Fibroblast of mammary gland (primary cell): Measurements from ENCODE around the gene MRPL17.
"Not testable (repeated sequence)": the region's sequence is repeated elsewhere in the genome, so short reads cannot be mapped to it uniquely, and the experiment has no call there.

Source experiments
- DNase-seq: peaks from one replicate; pipeline ENCODE4 v3.0.0-alpha.2; 2010; ENCODE audit warnings: low read depth
- H3K4me3 ChIP-seq: 2 replicates; pipeline ENCODE4 v1.5.1; 2011; ENCODE audit warnings: low read depth, mild to moderate bottlenecking, low read length, moderate library complexity; ENCODE audit not compliant: control insufficient read depth
- TF ChIP-seq, protein P1 (sequence below): conservative IDR thresholded peaks from 2 replicates; pipeline ENCODE4 v1.5.1; 2011; ENCODE audit warnings: low read depth, low read length, inconsistent platforms; ENCODE audit not compliant: control insufficient read depth, insufficient read depth

MRPL17 gene

DNA sequence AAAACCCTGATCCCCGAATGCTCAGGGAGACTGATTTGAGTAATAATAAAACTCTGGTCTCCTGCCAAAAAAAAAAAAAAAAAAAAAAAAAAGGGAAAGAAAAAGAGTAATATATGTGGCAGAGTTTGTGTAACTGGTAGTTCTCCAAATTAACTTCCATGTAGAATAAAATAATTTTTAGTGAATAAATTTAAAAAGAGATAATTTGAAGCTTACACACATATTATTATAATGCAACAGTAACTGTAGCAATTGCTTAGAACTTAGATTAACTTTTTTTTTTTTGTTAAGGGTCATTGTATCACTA, 11.0 kb upstream of the MRPL17 start:
- no peak for DNase-seq
- TF ChIP-seq, protein P1, sequence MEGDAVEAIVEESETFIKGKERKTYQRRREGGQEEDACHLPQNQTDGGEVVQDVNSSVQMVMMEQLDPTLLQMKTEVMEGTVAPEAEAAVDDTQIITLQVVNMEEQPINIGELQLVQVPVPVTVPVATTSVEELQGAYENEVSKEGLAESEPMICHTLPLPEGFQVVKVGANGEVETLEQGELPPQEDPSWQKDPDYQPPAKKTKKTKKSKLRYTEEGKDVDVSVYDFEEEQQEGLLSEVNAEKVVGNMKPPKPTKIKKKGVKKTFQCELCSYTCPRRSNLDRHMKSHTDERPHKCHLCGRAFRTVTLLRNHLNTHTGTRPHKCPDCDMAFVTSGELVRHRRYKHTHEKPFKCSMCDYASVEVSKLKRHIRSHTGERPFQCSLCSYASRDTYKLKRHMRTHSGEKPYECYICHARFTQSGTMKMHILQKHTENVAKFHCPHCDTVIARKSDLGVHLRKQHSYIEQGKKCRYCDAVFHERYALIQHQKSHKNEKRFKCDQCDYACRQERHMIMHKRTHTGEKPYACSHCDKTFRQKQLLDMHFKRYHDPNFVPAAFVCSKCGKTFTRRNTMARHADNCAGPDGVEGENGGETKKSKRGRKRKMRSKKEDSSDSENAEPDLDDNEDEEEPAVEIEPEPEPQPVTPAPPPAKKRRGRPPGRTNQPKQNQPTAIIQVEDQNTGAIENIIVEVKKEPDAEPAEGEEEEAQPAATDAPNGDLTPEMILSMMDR: no peak
- H3K4me3 ChIP-seq: no peak overlapping the region

DNA sequence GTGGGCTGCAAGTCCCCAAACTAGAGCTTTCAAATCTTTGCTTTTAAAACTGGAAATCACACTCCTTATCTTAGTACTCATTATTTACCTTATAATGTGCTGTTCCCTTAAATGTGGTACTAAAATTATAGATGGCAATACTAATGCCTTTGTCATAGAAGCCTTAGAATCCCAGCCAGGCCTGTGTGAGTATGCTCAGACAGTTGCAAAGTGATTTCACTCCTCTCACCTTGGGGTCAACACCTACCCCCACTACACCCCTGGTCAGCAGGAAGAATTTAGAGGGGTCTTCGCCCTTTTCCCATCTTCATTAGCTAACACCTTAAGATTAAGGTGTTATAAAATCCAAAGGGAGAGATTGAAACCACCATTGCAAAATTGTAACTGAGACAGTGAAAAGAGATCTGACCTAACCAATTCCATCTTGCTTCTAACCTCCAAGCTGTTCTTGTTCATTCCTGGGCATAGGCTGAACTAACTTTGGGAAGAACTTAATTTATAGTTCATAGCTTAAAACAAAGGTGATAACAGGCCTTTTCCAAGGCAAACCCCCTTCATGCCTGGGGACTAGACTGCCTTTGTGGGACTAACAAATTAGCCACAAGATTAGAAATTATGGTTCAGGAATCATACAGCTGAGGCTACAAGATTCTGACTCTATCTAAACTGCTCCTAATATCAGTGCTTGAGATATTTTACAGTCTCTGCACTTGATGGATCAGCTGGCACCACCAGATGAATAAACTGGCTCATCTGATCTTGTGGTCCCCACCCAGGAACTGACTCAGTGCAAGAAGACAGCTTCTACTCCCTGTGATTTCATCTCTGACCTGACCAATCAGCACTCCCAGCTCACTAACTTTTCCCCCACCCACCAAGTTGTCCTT, 10.4 kb upstream of the MRPL17 start:
- peak; percentile 97 for DNase-seq

DNA sequence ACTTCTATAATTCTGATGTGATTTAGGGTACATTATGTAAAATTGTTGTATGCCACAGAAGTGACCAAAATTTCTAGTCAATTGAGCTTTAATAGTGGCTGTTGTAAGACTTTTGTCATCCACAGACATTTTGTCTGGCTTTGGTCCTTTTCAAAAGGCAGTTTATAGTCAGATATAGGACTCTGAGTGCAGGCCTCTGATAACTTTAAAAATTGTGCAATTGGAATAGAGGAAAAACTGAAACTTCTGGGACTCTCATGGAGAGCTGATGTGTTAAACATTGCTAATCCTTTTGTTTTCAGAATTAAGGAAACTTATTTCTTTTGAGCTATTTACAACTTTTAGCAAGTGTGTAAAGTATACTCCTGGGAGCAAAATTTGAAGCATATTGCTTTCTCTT, 9.0 kb upstream of the MRPL17 start:
- TF ChIP-seq, protein P1: no peak
- no peak for DNase-seq
- no peak overlapping the region for H3K4me3 ChIP-seq

More for the DNA sequence above, 10.4 kb upstream of the MRPL17 start:
- no peak overlapping the region for H3K4me3 ChIP-seq
- TF ChIP-seq, protein P1: no peak

DNA sequence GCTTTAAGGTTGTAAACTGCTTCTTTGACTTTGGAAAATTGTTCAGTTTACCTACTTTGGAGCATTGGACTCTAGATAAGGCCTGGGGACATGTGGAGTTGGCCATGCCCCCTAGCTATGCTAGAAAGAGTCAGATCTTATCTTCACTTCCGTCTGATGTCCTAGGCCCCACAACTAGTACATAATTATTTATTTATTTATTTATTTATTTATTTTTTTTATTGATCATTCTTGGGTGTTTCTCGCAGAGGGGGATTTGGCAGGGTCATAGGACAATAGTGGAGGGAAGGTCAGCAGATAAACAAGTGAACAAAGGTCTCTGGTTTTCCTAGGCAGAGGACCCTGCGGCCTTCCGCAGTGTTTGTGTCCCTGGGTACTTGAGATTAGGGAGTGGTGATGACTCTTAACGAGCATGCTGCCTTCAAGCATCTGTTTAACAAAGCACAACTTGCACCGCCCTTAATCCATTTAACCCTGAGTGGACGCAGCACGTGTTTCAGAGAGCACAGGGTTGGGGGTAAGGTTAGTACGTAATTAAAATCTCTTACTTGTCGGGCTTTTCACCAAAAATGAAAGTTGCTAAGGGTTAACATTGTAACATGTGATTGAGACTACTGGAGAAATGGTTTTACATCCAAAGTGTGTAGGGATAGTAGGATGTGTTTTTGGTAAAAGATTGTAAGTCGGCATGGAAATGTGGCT, 7.4 kb upstream of the MRPL17 start:
- H3K4me3 ChIP-seq, DNase-seq: not testable (repeated sequence)

DNA sequence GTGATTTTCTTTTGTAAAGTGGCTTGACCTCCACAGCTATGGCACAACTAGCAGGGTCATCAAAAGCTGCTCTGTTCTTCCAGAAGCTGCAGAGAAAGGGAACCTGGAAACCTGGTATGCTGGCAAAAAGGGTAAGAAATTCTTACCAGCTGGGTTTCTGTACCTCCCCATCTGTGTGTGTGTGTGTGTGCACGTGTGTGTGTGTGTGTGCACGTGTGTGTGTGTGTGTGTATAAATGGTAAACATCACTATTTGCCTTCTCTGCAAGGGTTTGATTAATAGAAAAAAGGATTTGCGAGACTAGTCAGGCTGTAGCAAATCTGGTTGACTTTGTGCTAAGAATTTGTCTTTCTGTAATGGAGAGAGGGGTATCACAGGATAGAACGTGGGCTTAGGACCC, 4.7 kb upstream of the MRPL17 start:
- no peak for DNase-seq
- TF ChIP-seq, protein P1: no peak
- H3K4me3 ChIP-seq: no peak overlapping the region

DNA sequence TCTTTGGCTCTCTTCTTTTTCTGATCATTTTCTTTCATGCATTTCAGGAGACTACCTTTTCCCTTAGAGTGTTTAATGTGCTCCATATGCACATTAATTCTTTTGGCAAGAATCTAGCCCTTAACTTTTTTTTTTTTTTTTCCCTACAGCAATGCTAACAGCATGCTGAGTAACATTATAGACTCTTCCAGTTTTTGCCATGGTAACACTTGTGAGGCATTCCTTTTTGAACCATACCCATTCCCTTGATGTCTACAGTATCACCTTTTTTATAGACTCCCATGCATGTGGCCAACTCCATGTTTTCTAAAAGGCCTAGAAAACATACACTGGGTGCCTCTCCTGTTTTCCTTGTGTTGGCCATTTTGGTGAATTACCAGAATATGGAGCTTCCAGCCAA, 2.9 kb upstream of the MRPL17 start:
- TF ChIP-seq, protein P1: no peak
- no peak overlapping the region for H3K4me3 ChIP-seq
- DNase-seq: peak; percentile 67

DNA sequence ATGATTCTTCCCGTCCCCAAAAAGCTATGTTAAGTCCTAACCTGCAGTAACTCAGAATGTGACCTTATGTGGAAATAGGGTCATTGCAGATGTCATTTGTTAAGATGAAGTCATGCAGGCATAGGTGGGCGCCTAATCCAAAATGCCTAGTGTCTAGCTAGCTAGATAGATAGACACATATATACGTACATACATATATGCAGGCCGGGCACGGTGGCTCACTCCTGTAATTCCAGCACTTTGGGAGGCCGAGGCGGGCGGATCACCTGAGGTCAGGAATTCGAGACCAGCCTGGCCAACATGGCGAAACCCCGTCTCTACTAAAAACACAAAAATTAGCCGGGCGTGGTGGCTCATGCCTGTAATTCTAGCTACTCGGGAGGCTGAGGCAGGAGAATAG, 928 bp upstream of the MRPL17 start:
- DNase-seq, H3K4me3 ChIP-seq: not testable (repeated sequence)
